GM19193 (cell line): Measurements from ENCODE around the gene CNGB1.

Source experiments
- POLR2A ChIP-seq: IDR thresholded peaks from 4 replicates; pipeline ENCODE4 v1.6.1; 2011; ENCODE audit not compliant: insufficient read depth, insufficient read length; ENCODE audit errors: extremely low read depth

CNGB1 gene

DNA sequence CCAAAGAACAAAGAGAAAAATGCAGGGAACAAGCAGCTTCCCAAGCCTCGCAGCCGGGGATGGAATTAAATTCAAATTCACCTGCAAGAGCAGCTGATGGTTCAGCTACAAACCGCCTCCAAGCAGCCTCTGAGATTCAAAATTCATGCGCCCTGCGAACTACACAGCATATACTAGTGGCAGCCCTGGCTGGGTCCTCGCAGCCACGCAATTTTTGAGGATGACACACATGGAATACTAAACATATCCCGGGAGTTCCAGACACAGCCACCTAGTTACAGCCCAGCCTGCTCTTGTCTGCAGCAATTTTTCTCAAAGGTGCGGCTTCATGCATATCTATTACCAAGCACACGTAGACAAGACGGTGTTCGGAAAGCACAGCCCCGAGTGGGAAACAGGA is 132.8 kb downstream of the CNGB1 start:
- no peak for TF ChIP-seq POLR2A

DNA sequence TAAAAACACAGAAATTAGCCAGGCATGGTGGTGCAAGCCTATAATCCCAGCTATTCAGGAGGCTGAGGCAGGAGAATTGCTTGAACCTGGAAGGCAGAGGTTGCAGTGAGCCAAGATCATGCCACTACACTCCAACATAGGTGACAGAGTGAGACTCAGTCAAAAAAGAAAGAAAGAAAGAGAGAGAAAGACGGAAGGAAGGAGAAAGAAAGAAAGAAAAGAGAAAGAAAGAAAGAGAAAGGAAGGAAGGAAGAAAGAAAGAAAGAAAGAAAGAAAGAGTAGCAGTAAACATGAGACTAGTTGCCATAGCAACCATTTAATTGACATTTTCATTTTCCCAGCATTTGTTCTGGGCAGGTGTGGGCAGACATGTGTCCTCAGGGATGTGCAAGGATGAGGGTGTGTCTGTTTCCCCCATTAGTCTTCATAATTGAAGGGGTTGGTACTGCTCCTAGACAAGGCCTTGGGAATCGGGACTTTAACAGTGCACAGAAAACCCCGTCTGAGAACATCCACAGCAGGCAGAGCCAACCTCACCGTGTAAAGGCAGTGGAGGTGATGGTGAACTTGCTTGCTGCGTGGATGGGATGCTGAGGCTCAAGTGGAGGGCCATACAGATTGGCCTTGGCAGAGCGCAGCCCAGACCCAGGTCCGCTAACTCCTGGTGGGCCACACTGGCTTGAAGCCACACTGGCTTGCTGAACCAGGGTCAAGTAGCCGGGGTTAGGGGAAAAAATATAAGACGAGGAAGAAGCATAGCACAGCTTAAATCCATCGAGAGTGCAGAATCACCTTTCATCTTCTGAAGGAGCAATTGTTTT is 133.4 kb downstream of the CNGB1 start:
- no peak for TF ChIP-seq POLR2A

DNA sequence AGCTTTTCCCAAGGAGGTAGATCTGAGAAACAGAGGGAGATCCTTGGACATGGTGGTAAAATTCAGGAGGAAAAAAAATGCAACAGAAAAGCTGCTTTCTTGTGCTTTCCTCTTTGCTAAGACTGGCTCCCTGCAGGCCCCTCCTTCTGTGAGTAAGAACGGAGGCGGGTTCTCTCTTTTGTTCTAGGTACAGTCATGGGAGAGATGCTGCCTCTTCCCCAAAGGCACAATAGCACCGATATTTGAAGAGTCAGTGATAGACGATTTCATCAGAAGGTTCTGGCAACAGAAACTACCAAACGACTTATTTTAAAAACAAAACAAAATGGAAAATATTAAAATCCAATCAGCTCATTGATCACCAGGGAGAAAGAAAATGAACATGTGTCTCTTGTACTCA is 136.0 kb downstream of the CNGB1 start:
- no peak for TF ChIP-seq POLR2A
